AG09309 (cell line): ENCODE results near the gene MICAL3.

Source experiments
- DNase-seq: peaks from one replicate; pipeline ENCODE4 v3.0.0-alpha.2; 2010; ENCODE audit warnings: low read depth
- H3K4me3 ChIP-seq: 2 replicates; pipeline ENCODE4 v1.5.1; 2011; ENCODE audit warnings: mild to moderate bottlenecking, low read depth, low read length, moderate library complexity; ENCODE audit not compliant: control insufficient read depth
- TF ChIP-seq, protein P1 (sequence below): IDR thresholded peaks from 2 replicates; pipeline ENCODE4 v1.5.1; 2011; ENCODE audit warnings: mild to moderate bottlenecking, low read depth, low read length, inconsistent platforms; ENCODE audit not compliant: insufficient read depth, control insufficient read depth; ENCODE audit errors: missing control alignments

The MICAL3 gene

DNA sequence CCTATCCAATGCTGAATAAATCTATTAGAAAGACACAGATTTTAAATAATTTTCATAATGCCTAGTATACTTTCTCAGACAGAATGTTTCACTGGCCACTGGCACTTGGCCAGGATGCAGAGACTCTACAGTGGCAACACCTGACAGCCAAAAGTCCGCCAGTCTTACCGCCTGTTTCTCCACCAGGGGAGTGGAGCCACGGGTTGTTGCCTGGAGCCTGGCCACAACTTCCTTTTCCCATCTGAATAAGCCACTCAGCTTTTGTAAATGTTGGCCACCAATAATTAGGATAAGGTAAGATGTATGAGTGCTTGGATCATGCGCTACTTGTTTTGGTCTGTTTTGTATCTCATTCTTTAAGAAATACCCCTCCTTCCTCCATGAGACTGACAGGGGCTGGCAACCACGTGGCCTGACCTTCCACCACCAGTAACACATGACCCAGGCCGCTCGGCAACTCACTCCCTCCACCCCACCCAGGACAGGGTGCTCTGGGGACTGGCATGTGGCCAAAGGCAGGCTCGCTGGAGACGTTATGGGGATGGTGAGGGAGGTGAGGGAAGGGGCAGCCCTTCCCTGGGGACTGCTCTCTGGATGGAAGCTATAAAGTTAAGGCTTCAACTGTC, 157.1 kb downstream of the MICAL3 start:
- TF ChIP-seq, protein P1, sequence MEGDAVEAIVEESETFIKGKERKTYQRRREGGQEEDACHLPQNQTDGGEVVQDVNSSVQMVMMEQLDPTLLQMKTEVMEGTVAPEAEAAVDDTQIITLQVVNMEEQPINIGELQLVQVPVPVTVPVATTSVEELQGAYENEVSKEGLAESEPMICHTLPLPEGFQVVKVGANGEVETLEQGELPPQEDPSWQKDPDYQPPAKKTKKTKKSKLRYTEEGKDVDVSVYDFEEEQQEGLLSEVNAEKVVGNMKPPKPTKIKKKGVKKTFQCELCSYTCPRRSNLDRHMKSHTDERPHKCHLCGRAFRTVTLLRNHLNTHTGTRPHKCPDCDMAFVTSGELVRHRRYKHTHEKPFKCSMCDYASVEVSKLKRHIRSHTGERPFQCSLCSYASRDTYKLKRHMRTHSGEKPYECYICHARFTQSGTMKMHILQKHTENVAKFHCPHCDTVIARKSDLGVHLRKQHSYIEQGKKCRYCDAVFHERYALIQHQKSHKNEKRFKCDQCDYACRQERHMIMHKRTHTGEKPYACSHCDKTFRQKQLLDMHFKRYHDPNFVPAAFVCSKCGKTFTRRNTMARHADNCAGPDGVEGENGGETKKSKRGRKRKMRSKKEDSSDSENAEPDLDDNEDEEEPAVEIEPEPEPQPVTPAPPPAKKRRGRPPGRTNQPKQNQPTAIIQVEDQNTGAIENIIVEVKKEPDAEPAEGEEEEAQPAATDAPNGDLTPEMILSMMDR: no peak
- no peak for DNase-seq
- no peak overlapping the region for H3K4me3 ChIP-seq

DNA sequence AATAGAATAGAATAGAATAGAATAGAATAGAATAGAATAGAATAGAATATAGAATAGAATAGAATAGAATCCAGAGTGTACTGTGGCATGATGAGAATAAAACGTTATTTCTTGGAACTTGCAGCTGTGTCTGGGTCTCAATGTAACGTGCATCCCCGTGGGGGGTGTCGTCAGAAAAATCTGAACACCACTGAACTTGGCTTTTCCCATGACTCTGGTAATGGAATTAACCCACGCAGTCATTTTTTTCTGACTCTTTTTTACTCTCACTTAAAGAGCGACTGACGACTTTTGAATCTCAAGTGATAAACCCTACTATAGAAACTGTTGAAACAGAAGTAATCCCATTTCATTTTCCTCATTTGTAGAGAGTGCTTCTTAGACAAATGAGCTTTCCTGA, 157.7 kb downstream of the MICAL3 start:
- TF ChIP-seq, protein P1: no peak
- H3K4me3 ChIP-seq: no peak overlapping the region
- no peak for DNase-seq

DNA sequence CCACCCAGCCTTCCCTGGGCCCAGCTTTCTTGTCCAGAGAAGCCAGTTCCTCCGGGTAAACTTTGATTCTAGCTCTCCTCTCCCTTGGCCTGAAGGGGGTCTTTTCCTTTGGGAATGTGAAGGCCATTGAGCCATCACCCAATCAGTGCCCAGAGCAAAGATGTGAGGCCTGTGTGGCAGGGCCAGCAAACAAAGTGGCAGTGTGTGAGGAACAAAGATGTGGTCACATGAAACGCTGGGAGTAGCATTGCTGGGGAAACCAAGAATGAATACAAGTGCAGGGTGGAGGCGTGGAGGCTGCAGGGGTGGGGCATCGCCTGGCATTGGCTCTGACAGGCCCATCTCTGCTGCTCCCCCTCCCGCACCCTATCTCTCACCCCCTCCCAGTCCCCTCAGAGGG, 158.2 kb downstream of the MICAL3 start:
- DNase-seq: no peak
- H3K4me3 ChIP-seq: no peak overlapping the region
- TF ChIP-seq, protein P1: no peak

DNA sequence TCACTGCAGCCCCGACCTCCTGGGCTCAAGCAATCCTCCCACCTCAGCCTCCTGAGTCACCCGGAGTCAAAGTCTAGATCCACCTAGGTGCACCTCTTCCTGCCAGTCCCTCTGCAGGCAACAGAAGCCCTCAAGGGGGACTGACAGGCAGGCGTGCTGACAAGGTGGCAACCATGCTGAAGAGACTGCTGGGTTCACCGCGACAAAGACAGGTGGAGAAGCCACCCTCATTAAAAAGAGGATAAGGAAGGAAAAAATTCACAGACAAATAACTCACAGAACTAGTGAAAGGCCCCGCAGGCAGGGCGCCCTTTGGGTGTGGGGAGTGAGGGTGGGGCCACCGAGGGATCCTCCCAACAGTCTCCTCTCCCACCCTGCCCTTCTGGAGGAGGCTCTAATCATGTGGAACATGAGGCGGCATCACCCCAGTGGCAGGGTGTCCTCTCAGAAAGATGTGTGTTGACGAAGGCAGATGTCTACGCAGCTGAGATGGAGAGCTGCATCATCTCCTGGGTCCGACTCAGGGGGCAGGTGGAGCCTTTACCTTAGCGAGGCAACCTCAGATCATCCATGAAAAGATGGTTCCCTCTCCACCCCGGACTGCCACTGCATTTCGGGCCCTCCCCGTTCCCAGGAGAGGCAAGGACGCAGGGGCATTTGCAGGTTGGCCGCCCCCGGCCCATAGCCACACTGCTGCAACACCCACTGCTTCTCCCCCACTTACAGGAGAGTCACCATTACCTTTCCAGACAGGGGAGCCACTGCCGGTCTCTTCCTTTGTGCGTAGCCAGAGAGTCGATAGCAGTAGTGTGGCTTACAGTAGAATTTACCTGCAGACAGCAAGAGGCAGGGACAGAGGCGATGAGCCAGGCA, 158.9 kb downstream of the MICAL3 start:
- TF ChIP-seq, protein P1: no peak
- no peak overlapping the region for H3K4me3 ChIP-seq
- DNase-seq: no peak

DNA sequence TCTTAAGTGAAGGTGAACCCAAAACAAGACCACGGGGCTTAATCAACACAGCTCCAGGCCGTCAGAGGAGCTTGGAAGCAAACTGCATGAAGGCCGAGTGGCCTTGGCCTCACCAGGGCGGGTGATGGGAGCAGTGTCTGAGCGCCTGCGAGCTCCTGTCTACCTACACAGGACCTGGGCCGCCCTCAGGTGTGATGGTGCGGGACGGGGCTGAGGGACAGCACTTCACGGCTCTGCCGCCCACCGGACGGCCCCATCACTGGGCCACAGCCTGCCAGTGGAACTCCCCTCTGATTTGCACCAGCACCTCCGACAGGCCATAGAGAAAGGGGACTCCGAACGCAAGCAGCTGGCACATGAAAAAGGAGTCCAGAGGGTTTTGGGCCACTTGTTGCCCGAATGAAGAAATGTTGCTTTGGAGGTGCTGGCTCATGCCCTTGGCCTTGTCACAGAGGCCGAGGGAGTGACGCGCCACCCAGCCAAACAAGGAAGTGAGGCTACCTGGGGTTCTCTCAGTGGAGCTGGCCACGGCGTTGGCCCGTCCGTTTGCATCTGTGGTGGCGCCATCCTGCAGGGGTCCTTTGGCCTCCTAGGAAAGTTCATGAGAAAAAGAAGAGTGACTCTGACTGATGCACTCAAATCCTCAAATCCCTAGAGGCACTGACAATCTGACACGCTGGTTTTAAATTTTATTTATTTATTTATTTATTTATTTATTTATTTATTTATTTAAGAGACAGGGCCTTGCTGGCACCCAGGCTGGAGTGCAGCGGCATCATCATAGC, 159.8 kb downstream of the MICAL3 start:
- no peak for DNase-seq
- no peak overlapping the region for H3K4me3 ChIP-seq
- TF ChIP-seq, protein P1: no peak

DNA sequence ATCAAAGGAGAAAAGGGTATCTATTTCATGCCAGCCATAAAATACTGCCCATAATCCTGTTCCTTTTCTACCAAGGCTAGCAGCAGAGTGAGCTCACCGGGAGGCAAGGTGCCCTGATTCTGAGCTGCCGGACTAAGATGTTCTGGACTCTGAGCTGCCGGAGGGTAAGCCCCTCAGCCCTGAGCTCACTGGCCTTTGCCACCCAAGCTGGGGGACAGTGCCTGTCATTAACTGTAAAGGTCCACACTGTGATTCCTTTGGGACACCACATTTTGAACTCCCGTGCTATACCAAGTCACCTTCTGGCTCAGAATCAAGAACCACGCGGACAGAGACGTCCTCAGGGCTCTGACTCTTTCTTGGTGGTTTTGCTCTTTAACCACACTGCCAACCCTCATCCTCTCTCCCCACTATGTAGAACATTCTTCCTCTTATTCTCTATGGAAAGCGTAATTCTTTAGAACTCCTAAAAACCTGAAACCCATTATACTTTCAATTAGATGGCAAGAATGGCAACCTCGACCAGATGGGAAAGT, 161.6 kb downstream of the MICAL3 start:
- TF ChIP-seq, protein P1: no peak
- H3K4me3 ChIP-seq: no peak overlapping the region
- no peak for DNase-seq
